ENCODE measurements around the gene GPR78.
A peak's percentile ranks its signal among the peaks of the same experiment; 100 is the strongest.

Gene GPR78

DNA sequence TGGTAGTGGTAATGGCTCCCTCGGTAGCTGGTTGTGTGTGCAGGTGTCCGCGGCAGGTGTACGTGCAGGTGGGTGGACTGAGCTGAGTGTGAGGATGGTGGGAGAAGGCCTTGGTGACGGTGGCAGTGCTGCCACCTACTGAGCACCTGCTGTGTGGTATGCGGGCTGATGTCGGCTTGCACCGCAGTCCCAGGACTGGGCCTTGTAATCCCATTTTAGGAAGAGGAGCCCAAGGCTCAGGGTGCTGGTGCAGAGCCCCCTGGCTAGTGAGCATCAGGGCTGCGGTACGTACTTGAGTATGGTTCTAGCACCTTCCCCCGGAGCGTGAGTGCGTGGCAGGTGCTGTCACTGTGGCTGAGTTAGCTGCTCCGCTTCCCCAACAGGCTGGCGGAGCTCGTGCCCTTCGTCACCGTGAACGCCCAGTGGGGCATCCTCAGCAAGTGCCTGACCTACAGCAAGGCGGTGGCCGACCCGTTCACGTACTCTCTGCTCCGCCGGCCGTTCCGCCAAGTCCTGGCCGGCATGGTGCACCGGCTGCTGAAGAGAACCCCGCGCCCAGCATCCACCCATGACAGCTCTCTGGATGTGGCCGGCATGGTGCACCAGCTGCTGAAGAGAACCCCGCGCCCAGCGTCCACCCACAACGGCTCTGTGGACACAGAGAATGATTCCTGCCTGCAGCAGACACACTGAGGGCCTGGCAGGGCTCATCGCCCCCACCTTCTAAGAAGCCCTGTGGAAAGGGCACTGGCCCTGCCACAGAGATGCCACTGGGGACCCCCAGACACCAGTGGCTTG is 6.7 kb downstream of the GPR78 start:
- DNase-seq (ENCODE audit: low spot score) = no peak

- no peak for DNase-seq (ENCODE audit: low spot score)
Measured at GRCh38 chr4:8587469-8588195, 7.4 kb downstream of the GPR78 start.

GRCh38 chr4:8588196-8588470 is 7.9 kb downstream of the GPR78 start:
- no peak for DNase-seq (ENCODE audit: low spot score)

- DNase-seq (ENCODE audit: low spot score) = no peak
Measured at GRCh38 chr4:8589336-8589735, 9.1 kb downstream of the GPR78 start.

DNA sequence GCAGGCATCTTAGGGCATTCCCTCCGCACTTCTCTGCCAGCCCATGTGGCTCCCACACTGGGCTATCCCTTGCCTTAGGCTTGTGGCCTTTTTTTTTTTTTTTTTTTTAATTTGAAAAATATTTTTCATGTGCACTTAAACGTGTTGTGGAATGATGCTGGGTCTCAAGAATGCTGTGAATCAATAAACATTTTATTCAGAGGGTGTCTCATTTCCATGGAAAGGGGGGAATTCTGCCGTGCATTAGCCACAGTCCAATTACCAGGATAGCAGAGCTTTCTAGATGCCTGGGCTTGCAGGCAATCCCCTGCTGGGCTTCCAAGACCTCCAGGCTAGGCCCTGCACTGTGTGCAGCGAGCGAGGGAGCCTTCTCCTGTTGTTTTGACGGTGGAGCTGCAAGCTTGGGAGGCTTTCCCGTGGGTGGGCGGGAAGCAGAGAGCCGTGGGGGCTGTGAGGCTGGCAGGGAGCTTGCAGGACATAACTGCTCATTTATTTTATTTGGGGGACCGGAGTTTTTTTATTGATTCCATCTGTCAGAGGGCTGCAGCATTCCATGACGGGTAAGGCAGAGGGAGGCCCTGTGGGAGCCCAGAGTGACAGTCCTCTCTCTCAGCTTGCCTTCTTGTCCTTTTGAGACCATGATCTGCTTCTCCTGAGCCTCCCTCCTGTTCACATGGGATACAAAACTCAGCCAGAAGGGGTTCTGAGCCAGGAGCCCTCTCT is 9.8 kb downstream of the GPR78 start:
- no peak for DNase-seq (ENCODE audit: low spot score)

DNA sequence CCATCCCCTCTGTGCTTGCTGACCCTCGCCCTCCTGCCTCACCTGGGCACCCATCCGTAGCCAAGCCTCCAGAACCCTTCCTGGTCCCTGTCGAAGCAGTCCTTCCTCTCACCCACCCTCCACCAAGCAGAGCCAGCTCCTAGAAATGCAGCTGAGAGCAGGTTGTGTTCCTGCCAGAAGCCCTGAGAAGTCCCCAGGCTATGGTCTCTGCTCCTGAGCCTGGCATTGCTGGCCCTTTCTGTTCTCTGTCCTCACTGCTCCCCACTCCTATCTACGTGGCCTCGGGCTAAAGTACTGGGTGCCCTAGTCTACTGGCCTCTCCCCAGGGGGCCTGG is 10.3 kb downstream of the GPR78 start:
- no peak for DNase-seq (ENCODE audit: low spot score)

GRCh38 chr4:8591114-8591513 is 10.9 kb downstream of the GPR78 start:
- no peak for DNase-seq (ENCODE audit: low spot score)

- DNase-seq (ENCODE audit: low spot score) = no peak
Measured at GRCh38 chr4:8591626-8592365, 11.6 kb downstream of the GPR78 start.

DNA sequence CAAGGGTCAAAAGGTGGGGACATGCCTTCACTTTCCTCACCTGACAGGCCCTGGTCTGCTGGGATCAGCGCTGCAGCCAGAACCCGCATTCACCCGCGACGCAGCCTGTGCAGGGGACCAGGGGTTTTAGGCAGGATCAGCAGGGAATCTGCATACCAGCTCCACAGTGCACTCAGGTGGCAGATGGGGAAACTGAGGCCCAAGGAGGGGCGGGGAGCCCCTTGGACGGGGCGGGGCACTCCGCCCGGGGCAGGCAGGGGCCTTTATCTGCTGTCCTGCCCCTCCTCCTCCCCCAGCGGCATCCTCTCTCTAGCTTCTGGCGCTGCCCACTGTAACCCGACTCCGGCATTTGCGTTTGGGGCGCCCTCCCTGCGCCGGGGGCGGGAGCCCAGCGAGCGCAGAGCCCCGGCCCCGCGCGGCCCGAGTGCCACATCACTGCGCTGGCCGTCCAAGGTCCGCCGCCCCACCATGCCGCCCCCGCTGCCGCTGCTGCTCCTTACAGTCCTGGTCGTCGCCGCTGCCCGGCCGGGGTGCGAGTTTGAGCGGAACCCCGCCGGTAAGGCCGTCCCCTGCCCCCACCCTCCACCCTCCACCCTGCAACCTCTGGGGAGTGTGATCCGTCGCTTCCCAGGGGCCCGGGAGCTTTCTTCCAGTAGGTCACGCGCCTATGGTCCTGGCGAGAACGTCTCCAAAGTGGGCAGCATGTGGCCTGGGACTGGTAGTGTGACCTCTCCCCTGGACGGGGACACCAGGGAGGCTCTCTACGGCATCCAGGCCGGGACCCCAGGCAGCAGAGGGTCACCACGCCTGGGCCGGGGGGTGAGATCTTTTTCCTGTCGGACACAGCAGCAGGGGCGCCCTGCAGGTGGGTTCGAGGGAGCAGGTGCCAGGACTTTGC is 12.4 kb downstream of the GPR78 start, which contains the start of gene CPZ:
CPZ (plus strand) TSS at position 400 of the 898 bp plus-strand sequence; CDS start at position 469, 69 bp downstream.
- DNase-seq (ENCODE audit: low spot score) = no peak

DNA sequence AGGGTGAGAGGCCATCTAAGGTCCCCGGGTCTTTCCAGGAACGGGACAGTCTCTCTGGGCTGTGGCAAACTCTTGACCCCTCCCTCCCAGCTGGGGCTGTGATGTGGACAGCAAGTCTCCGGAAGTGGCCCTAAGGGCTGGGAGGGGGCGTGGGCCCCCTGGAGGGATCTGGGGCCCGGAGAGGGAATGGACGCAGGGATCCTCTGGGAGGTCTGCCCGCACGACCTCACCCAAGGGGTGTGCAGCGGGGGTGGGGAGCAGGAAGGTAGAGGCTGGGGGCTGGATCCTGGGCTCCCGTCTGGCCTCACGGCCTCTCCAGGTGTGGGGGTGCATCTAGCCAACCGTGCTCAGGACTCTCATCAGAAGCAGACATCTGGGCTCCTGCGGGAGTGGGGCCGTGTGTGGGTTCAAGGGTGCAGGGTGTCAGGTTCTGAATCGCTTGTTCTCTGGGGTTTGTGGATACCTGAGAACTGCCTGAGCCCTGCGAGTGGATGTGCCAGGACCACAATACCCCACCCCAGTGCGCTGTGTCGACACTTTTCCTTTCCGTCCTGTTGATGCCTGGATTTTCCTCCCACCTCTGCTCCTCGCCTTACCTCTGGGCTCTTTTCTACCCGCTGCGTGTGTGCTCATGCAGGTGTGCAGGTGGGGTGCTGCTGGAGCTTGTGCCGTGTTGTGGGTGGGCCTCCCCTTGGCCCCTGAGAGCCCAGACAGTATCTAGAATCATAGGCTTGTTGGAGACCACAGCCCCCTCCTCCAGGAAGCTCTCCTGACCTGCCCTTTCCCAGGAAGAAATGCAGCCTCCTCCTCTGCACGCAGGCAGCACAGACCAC is 13.3 kb downstream of the GPR78 start:
- DNase-seq (ENCODE audit: low spot score) = no peak

DNA sequence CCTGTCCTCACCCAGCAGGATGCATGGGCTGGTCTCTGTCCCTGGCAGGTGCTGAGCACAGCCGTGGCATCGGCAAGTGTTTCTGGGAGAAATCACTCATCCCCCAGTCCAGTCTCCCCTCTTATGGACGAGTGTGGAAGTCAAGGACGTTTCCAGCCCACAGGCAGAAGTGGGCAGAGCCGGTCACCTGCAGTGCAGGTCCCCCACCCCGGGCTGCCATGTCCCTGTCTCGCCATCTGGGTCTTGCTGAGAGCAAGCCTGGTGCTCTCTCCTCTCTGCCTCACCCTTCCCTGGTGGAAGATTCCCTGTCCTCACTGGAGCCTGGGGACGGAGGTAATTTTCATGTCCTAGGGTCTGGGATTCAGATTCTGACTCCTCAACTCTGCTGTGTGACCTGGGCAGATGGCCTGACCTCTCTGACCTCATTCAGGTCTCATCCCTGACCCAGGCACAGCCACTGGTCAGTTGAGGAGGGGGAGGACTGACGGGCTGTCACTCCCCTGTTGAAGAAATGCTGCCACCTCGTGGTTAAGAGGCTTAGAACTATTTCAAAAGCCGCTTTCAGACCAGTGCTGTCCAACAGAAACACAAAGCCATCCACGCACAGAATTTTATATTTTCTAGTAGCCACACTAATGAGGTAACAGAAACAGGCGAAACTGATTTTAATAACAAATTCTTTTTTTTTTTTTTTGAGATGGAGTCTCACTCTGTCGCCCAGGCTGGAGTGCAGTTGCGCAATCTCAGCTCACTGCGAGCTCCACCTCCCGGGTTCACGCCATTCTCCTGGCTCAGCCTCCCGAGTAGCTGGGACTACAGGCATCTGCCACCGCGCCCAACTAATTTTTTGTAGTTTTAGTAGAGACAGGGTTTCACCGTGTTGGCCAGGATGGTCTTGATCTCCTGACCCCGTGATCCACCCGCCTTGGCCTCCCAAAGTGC is 14.2 kb downstream of the GPR78 start:
- DNase-seq (ENCODE audit: low spot score) = peak; percentile 67

- no peak for DNase-seq (ENCODE audit: low spot score)
Measured at GRCh38 chr4:8595237-8596087, 15.3 kb downstream of the GPR78 start.

DNA sequence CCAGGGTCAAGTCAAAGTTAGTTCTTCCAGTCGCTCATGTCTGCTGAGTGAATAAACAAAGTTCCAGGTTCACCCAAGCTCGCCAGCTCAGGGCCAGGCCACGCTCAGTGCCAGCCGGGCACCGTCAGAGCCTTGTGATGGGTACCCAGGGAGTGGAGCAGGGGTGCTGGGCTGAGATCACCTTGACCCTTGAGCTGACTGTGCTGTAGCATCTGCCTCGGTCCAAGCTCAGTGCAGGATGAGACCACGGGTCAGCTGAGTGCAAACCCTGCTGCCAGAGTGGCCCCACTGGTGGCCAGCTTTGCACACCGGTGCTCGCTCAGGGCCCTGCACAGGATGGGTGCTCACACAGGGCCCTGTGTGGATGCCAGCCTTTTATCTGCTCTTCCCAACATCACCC is 16.7 kb downstream of the GPR78 start:
- no peak for DNase-seq (ENCODE audit: low spot score)

GRCh38 chr4:8597319-8597718 is 17.1 kb downstream of the GPR78 start:
- peak; percentile 87 for DNase-seq (ENCODE audit: low spot score)

GRCh38 chr4:8597791-8598190 is 17.6 kb downstream of the GPR78 start:
- no peak for DNase-seq (ENCODE audit: low spot score)

- DNase-seq (ENCODE audit: low spot score) = no peak
Measured at GRCh38 chr4:8598391-8599090, 18.3 kb downstream of the GPR78 start.

DNA sequence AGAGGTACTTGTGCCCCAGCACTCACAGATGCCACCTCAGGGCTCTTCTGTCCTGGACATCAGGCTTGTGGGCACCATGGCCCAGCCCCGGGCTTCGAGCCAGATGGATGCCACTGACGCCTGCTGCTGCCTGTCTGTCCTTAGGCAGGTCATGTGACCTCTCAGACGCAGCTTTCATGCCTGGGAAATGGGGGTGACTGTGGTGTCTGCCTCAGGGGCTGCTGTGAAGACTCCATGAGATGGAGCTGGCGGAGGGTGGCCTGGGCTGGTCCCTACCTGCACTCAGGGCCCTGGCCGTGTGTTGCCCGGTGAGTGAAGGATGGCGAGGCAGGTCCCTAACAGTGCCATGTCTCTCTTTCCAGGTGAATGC is 18.9 kb downstream of the GPR78 start:
- DNase-seq (ENCODE audit: low spot score) = no peak

All from SK-N-DZ (cell line).